Caco-2 (cell line): ENCODE results near the gene ALG6. TPM values are rescaled to one million over a fixed set of nuclear protein-coding genes. Genes with fewer than 3 reads are reported as not detected.

Experiments
- BruUV-seq: library from RNA; stranded (reverse); fragments of 400-500 nt; replicated peaks from 2 replicates; lab custom pipeline; 2021; lab: Mats Ljungman, UMichigan
- CTCF ChIA-PET: fragments of 300-600 bp; sonication (Branson Sonifier 250); formaldehyde crosslinking; loops from one replicate; lab custom pipeline; 2022; ENCODE audit warnings: antibody characterized with exemption; lab: Charles Lee
- POLR2A ChIA-PET: fragments of 300-600 bp; sonication (Branson Sonifier 250); formaldehyde crosslinking; loops from one replicate; lab custom pipeline; 2022; ENCODE audit warnings: antibody characterized with exemption; lab: Charles Lee
- DNase-seq, 2 experiments: peaks; one replicate each; pipeline versions ENCODE4 v3.0.0 to v3.0.0-alpha.2; 2020 to 2022
- H3K27me3 ChIP-seq: replicated peaks from 2 replicates; pipeline ENCODE4 v1.6.0; 2011; ENCODE audit warnings: low read length; ENCODE audit not compliant: control insufficient read depth, insufficient read depth
- H3K36me3 ChIP-seq: 2 replicates; pipeline ENCODE4 v1.5.1; 2011; ENCODE audit warnings: low read length; ENCODE audit not compliant: control insufficient read depth, insufficient read depth
- H3K4me1 ChIP-seq: fragments of 250-450 bp; sonication (Bioruptor Pico); 2 replicates; pipeline ENCODE4 v1.5.1; 2020; ENCODE audit warnings: mild to moderate bottlenecking
- H3K4me3 ChIP-seq: 2 replicates; pipeline ENCODE4 v1.5.1; 2011; ENCODE audit warnings: low read depth, mild to moderate bottlenecking, control low read depth, low read length
- H3K9me3 ChIP-seq: fragments of 250-450 bp; sonication (Bioruptor Pico); 2 replicates; pipeline ENCODE4 v1.5.1; 2020; ENCODE audit warnings: mild to moderate bottlenecking, moderate library complexity
- H3K27ac Mint-ChIP-seq: one replicate; pipeline ENCODE4 v1.8.0; 2022; ENCODE audit warnings: mixed read lengths; ENCODE audit not compliant: unreplicated experiment
- H3K27me3 Mint-ChIP-seq: one replicate; pipeline ENCODE4 v1.8.0; 2022; ENCODE audit warnings: mixed read lengths; ENCODE audit not compliant: insufficient read depth, unreplicated experiment
- H3K36me3 Mint-ChIP-seq: one replicate; pipeline ENCODE4 v1.8.0; 2022; ENCODE audit warnings: mild to moderate bottlenecking, mixed read lengths; ENCODE audit not compliant: insufficient read depth, unreplicated experiment
- H3K4me1 Mint-ChIP-seq: one replicate; pipeline ENCODE4 v1.8.0; 2022; ENCODE audit warnings: low read depth, mixed read lengths; ENCODE audit not compliant: unreplicated experiment
- H3K4me3 Mint-ChIP-seq: one replicate; pipeline ENCODE4 v1.8.0; 2022; ENCODE audit warnings: mild to moderate bottlenecking, moderate library complexity, mixed read lengths; ENCODE audit not compliant: unreplicated experiment
- H3K9me3 Mint-ChIP-seq: one replicate; pipeline ENCODE4 v1.8.0; 2022; ENCODE audit warnings: mixed read lengths; ENCODE audit not compliant: unreplicated experiment
- CTCF ChIP-seq, 2 experiments: fragments of 200-600 bp in 1 of 2; IDR thresholded peaks; 1 replicate in 1 of 2; 2 replicates in 1 of 2; pipeline versions ENCODE4 v1.5.1 to v1.8.0; 2011 to 2022; ENCODE audit warnings: antibody characterized with exemption in 1 of 2, control low read depth in 1 of 2, inconsistent platforms in 1 of 2, low read depth in 1 of 2, low read length in 1 of 2, mild to moderate bottlenecking in 1 of 2, moderate library complexity in 1 of 2; ENCODE audit not compliant: insufficient read depth in 1 of 2, severe bottlenecking in 1 of 2, unreplicated experiment in 1 of 2
- intact Hi-C: fragments of 100-400 bp; cut with micrococcal nuclease; formaldehyde crosslinking; loops from one replicate; pipeline ENCODE4 v1.10.0; 2022; ENCODE audit not compliant: unreplicated experiment
- total RNA-seq: library from RNA; stranded (reverse); gene quantifications from 2 replicates; pipeline ENCODE4 v1.2.3, GENCODE V29; 2022

ALG6 gene
- total RNA-seq, 1 experiment from 2014 or later = 9.2 TPM

GRCh38 chr1:63381741-63382140 is 14.3 kb downstream of the ALG6 start:
- DNase-seq = no peak
- intact Hi-C loops = no loop called here
- Mint-ChIP-seq H3K27me3 (no peaks in the 10 kb centered on the region), H3K36me3 (no peaks in the 10 kb centered on the region), H3K27ac (no peak overlapping the region), H3K9me3 (no peaks in the 10 kb centered on the region), H3K4me1 (no peaks in the 10 kb centered on the region), H3K4me3 (no peak overlapping the region)
- no peaks in the 10 kb centered on the region for H3K27me3 ChIP-seq
- no peaks in the 10 kb centered on the region for H3K4me1 ChIP-seq
- POLR2A ChIA-PET = no interaction called here
- H3K9me3 ChIP-seq = no peaks in the 10 kb centered on the region
- no TSS peak for BruUV-seq
- no peak overlapping the region for H3K4me3 ChIP-seq
- TF ChIP-seq CTCF (IDR thresholded peaks at IDR 0.05; ENCODE audit: insufficient read depth in 1 of 2, low read depth in 1 of 2, low read length in 1 of 2, severe bottlenecking in 1 of 2, unreplicated experiment in 1 of 2) = no peak
- no peaks in the 10 kb centered on the region for H3K36me3 ChIP-seq
- CTCF ChIA-PET = no interaction called here

- Mint-ChIP-seq H3K4me1 (peaks cover 7% of the 10 kb centered on the region), H3K36me3 (peaks cover 6% of the 10 kb centered on the region), H3K9me3 (no peaks in the 10 kb centered on the region), H3K27ac (no peak overlapping the region), H3K4me3 (no peak overlapping the region), H3K27me3 (no peaks in the 10 kb centered on the region)
- BruUV-seq = no TSS peak
- no peaks in the 10 kb centered on the region for H3K27me3 ChIP-seq
- H3K36me3 ChIP-seq = no peaks in the 10 kb centered on the region
- CTCF ChIA-PET = no interaction called here
- H3K4me1 ChIP-seq = 0 out of 2 replicates have a peak, but pooled peaks cover 5% of the 10 kb centered on the region
- no peaks in the 10 kb centered on the region for H3K9me3 ChIP-seq
- DNase-seq = no peak
- POLR2A ChIA-PET = interaction anchor here (0.6 kb wide), 1 partner anchor 1283 kb away, joined by 3 read pairs; no protein-coding TSS in a partner anchor
- TF ChIP-seq CTCF (IDR thresholded peaks at IDR 0.05; ENCODE audit: insufficient read depth in 1 of 2, low read depth in 1 of 2, low read length in 1 of 2, severe bottlenecking in 1 of 2, unreplicated experiment in 1 of 2) = no peak
- no peak overlapping the region for H3K4me3 ChIP-seq
- intact Hi-C loops = no loop called here
Measured at GRCh38 chr1:63401945-63402344, 34.5 kb downstream of the ALG6 start.

- H3K36me3 Mint-ChIP-seq = peaks cover 6% of the 10 kb centered on the region
- no peaks in the 10 kb centered on the region for H3K27me3 Mint-ChIP-seq
- TF ChIP-seq CTCF (IDR thresholded peaks at IDR 0.05; ENCODE audit: insufficient read depth in 1 of 2, low read depth in 1 of 2, low read length in 1 of 2, severe bottlenecking in 1 of 2, unreplicated experiment in 1 of 2) = no peak
- no peak overlapping the region for H3K4me3 Mint-ChIP-seq
- no peaks in the 10 kb centered on the region for H3K36me3 ChIP-seq
- H3K4me3 ChIP-seq = no peak overlapping the region
- CTCF ChIA-PET = no interaction called here
- H3K9me3 ChIP-seq = no peaks in the 10 kb centered on the region
- intact Hi-C loops = no loop called here
- POLR2A ChIA-PET = no interaction called here
- BruUV-seq = no TSS peak
- H3K27ac Mint-ChIP-seq = no peak overlapping the region
- H3K4me1 ChIP-seq = 0 out of 2 replicates have a peak, but pooled peaks cover 5% of the 10 kb centered on the region
- H3K27me3 ChIP-seq = no peaks in the 10 kb centered on the region
- DNase-seq = no peak
- H3K4me1 Mint-ChIP-seq = peaks cover 7% of the 10 kb centered on the region
- H3K9me3 Mint-ChIP-seq = no peaks in the 10 kb centered on the region
Measured at GRCh38 chr1:63403386-63403785, 36.0 kb downstream of the ALG6 start.
